GM19397 (cell line): Measurements from ENCODE around the gene IL26.
"Not testable (repeated sequence)": the region's sequence is repeated elsewhere in the genome, so short reads cannot be mapped to it uniquely, and the experiment has no call there.

Experiments
- ATAC-seq: cut with Tn5 transposase; IDR thresholded peaks from one replicate; pipeline ENCODE4 v1.9.1; 2021; ENCODE audit warnings: mild to moderate bottlenecking, moderate library complexity; ENCODE audit not compliant: unreplicated experiment

Gene IL26

GRCh38 chr12:68200854-68201253 is 24.8 kb downstream of the IL26 start:
- ATAC-seq, result no peak

DNA sequence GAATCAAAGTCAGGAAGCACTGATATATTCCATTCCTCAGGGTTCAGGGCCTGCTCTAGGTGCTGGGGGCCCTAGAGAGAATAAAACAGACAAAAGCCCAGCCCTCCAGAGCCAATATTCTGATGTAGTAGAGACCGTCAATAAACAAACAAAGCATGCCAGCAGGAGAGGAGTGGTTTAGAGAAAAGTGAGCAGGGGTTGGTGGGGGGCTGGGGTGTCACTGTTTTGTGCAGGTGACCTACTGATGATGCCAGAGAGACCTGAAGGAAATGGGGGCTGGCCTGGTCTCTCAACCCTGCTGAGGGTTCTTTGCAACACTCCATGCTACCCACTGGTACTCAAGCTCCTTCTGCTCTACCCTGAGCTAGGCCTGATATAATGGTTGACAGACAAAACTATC is 26.5 kb downstream of the IL26 start:
- ATAC-seq, result no peak

GRCh38 chr12:68198507-68199086 is 27.0 kb downstream of the IL26 start:
- no peak for ATAC-seq

GRCh38 chr12:68190301-68190700 is 35.3 kb downstream of the IL26 start:
- ATAC-seq, result no peak

DNA sequence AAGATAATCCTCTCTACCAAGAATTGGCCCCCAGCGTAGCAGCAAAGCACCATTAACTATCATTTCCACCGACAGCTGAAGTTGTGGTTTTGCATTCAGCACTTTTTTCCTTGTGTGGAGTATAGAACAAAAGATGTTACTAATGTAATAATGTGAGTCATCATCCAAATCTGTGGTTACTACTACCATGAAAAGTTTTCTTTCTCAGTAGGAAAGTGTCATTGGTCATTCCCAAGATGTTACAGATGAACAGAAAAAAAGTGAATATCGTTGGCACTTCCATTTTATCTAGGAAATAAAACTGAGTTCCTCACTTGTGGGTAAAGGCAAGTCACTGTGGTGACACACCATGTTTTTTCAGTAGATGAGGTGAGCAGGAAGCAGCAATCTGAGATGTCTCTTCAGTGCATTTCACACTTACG is 35.8 kb downstream of the IL26 start:
- no peak for ATAC-seq

- ATAC-seq, result no peak
These were observed 40.0 kb downstream of the IL26 start for GRCh38 chr12:68185598-68185997.

DNA sequence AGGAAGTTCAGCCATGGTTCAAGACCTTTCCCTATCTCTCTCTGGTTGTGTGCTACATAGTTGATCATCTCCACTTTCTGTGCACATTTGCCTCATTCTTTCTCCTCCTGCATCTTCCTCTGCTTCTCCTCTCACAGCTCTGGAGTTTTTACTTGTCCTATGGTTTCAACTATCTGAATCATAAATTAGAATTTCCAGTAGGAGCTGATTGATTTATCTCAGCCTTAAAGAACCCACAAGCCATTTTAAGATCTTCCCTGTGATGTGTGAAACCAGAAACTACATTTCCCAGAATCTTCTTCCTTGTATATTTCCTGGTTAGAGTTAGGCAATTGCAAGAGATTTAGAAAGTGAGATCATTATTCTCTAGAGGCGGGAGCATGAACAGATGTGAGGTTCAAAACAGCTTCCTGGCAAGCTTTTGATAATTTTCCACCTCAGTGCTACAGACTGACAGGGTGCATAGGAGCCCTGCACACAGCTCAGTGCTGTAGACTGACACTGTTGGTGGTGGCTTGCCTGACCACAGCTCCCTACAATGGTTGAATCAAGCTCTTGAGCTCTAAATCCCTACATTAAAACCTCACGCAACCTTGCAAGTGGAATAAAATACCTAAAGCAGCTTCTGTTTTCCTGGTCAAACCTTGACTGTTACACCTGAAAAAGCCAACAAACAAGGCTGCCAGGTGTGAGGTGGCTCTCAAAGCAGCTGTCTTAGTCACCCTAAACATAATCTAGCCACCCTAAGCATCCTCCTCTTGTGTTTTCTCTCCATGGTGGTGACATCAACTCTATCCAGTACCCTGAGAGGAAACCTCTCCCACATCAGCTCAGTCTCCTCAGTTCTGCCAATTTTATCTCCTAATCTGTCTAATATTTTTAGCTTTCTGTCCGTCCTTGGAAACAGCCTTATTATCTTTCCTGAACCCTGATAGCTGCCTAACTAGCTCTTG is 44.5 kb downstream of the IL26 start:
- ATAC-seq, result peak; percentile 66

DNA sequence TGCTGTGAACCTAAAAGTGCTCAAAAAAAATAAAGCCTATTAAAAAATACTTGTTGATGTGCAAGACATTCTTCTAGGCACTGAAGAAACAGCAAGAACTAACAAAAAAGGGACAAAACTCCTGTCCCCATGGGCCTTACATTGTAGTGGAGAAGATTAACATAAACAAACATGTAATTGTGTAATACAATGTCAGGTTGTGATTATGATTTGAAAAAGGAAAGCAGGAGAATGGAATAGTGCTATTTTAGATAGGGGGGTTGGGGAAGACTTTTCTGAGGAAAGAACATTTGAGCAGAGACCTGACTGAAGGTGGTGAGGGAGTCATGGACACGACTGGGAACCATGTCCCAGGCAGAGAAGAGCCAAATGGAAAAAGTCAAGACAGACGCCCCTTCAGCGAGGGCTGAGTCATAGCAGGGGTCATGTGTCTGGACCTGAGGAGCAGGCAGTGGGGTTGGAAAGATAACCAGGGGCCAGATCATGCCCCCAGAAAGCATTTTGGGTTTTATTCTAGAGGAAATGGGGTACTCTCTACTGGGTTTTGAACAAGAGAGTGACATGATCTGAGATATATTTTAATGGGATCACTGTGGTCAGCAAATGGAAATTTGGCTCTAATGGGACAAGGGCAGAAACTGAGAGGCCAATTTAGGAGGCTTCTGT is 46.7 kb downstream of the IL26 start:
- no peak for ATAC-seq

GRCh38 chr12:68178184-68178583 is 47.4 kb downstream of the IL26 start:
- no peak for ATAC-seq

GRCh38 chr12:68177562-68177961 is 48.0 kb downstream of the IL26 start:
- ATAC-seq, result no peak

GRCh38 chr12:68176257-68176656 is 49.4 kb downstream of the IL26 start:
- ATAC-seq, result peak; percentile 4

DNA sequence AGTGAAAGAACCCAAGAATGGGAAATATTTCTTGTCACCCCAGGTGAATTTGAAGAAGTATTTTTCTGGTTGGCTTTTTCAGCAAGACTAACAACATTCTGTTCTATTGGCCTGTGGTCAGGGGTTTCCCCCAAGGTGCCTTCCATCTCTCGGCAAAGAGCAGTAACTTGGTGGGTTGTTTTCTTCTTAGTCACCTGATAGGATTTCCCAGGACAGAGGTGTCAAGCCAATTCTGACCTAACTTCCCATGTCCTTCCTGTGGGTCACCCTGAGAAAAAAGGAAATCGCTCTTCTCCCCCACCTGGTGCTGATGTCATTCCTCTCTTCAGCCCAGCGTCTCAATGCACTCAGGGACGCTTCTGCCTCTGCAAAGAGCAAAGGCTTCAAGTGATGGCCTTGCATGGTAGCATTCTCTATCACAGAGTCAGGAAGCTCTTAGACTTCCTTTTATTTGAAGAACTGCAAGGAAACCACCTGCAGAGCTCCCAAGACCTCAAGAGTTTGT is 50.0 kb downstream of the IL26 start:
- peak; percentile 81 for ATAC-seq

- not testable (repeated sequence) for ATAC-seq
These were observed 50.8 kb downstream of the IL26 start for GRCh38 chr12:68174761-68175160.

DNA sequence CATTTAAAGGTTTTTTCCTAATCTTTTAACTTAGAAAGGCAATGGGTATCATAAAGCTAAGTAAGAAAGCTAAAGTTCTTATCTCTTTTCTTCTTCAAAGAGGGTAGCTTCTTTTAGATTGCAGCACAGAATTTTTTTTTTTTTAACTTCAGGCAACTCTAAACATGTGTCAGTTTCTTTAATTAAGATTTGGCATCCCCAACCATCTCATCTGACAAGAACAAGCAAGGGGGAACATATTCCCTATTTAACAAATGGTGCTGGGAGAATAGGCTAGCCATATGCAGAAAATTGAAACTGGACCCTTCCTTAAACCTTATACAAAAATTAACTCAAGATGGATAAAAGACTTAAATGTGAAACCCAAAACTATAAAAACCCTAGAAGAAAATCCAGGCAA is 51.8 kb downstream of the IL26 start:
- no peak for ATAC-seq

- ATAC-seq, result no peak
These were observed 54.9 kb downstream of the IL26 start for GRCh38 chr12:68170726-68171125.

- no peak for ATAC-seq
These were observed 56.3 kb downstream of the IL26 start for GRCh38 chr12:68169213-68169889.

- no peak for ATAC-seq
These were observed 59.2 kb downstream of the IL26 start for GRCh38 chr12:68166317-68166831.

DNA sequence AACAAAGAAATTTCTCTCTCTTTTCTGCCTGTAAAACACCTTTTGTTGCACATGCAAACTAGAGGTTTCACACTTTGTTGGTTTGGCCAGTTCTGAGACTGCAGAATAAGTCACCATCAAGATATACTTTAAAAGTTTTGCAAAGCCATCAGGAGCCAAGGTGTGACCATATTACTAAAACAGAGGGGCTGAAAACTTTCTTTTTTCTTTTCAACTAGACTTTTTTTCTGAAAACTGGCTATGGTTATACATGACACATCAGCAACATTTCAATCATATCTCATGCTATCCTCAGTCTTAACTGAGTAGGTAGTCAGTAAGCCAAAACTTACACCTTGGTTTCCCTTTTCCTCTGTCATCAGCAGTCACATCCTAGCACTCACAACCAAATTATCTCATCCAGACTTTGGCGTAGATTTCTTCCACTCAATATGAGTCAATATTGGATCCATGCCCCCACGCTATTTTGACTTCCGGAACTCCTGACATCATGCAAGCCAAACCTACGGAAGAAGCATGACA is 62.0 kb downstream of the IL26 start:
- ATAC-seq, result peak; percentile 52

DNA sequence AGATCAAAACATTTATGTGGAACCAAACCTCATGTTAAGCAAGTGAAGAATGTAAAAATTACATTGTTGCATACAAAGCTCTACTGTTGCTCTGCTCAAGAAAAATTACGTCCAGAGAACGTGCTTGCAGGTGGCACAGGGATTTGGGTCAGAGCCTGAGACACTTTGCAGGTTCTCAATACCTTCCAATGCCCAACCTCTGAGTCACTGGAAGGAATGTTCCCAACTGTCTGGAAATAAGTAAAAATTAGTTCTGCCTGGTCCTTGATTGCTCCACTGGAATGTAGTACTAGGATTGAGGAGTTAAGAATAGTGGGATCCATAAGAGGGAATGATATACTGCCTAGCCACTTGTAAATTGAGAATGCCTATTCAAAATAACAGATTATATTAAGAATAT is 63.2 kb downstream of the IL26 start:
- no peak for ATAC-seq

DNA sequence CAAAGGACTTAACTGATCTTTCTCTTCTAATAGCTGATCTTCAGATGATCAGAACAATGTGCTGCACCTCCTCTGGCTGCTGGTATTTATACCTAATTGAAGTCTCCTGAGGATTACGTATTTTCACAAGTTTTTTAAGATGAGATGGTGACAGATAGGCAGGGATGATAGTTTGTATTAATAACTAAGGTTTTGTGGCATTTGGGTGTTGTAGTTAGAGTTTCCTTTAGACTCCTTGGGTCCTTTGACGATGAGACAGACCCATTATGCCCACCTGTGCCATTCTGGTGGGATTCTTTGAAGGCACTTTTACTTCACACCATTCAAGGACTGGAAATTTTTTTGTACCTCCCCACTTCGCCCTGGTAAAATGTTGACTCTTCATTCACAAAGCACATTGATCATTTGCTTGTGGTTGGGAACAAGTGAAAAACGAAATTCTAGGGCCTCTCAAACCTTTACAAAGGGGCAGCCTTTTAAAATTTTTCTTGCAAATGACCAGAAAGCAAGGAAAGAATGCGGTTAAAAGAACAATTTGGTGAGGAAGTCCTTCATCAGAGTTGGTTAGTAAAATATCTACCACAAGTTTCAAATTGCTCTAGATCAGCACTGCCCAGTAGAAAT is 65.8 kb downstream of the IL26 start, which contains the start of gene IFNG:
Gene IFNG, minus strand, starts transcription at position 60 of the 624 bp plus-strand sequence. CDS start 125 bp downstream, outside the sequence.
- ATAC-seq, result peak; percentile 56
